ENCODE results near the gene INPP5D. TPM values are rescaled to one million over a fixed set of nuclear protein-coding genes. Genes with fewer than 3 reads are reported as not detected.

The INPP5D gene
- total and polyA plus RNA-seq, 2 of the 13 experiments (the other 11 are each of a cell fraction or from before 2014, with no cell fraction given) = 16.7 to 18.0 TPM

DNA sequence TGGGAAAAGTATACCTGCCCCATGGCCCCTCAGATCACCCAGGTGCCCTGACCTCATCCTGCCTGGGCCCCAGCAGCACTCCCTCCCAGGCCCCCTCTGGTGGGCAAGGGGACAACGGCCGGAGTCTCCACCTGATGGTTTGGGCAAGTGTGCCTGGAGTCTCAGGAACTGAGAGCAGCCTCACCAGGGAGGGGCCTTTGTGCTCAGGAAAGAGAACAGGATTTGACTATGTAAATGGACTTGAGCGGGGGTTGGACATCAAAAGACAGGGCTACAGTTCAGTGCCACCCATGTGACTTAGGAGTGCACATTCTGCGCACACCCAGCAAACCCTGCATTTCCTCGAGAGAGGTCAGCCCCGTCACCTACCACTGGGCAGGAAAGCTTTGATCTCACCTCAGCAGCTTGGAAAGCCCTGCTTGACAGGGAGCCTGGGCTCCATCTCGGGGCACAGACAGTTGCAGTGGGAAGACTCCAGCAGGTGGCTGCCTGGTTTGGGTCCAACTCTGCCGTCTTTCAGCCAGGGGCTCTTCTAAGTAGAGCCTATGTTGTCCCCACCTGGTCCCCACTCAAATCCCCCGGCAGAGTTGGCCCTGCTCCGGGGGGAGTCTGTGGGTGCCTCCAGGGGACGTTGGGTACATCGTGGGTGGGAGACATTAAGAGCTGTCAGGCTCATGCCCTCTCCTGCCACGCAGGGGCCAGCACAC is 3.3 kb downstream of the INPP5D start (continued):
- TF ChIP-seq, protein P1, sequence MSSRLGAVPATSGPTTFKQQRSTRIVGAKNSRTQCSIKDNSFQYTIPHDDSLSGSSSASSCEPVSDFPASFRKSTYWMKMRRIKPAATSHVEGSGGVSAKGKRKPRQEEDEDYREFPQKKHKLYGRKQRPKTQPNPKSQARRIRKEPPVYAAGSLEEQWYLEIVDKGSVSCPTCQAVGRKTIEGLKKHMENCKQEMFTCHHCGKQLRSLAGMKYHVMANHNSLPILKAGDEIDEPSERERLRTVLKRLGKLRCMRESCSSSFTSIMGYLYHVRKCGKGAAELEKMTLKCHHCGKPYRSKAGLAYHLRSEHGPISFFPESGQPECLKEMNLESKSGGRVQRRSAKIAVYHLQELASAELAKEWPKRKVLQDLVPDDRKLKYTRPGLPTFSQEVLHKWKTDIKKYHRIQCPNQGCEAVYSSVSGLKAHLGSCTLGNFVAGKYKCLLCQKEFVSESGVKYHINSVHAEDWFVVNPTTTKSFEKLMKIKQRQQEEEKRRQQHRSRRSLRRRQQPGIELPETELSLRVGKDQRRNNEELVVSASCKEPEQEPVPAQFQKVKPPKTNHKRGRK (CRISPR knock-in tag; IDR thresholded peaks at IDR 0.05) = no peak
- TF ChIP-seq KLF16 (CRISPR knock-in tag; IDR thresholded peaks at IDR 0.05) (peak in 1 of 2 experiments; percentile 93; a peak in 2 of 4 replicates), REXO4 (CRISPR knock-in tag; IDR thresholded peaks at IDR 0.05; ENCODE audit: borderline replicate concordance) (no peak), ATF1 (CRISPR knock-in tag; IDR thresholded peaks at IDR 0.05) (no peak; the same call in 1 of the 2 replicates), THYN1 (CRISPR knock-in tag; IDR thresholded peaks at IDR 0.05; ENCODE audit: borderline replicate concordance, low read depth) (no peak), ZFP41 (CRISPR knock-in tag; IDR thresholded peaks at IDR 0.05; ENCODE audit: borderline replicate concordance) (no peak), RXRA (CRISPR knock-in tag; IDR thresholded peaks at IDR 0.05) (peak; percentile 97)
- TF ChIP-seq, protein P2, sequence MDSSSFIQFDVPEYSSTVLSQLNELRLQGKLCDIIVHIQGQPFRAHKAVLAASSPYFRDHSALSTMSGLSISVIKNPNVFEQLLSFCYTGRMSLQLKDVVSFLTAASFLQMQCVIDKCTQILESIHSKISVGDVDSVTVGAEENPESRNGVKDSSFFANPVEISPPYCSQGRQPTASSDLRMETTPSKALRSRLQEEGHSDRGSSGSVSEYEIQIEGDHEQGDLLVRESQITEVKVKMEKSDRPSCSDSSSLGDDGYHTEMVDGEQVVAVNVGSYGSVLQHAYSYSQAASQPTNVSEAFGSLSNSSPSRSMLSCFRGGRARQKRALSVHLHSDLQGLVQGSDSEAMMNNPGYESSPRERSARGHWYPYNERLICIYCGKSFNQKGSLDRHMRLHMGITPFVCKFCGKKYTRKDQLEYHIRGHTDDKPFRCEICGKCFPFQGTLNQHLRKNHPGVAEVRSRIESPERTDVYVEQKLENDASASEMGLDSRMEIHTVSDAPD (CRISPR knock-in tag; IDR thresholded peaks at IDR 0.05) = peak; percentile 95
- TF ChIP-seq, protein P3, sequence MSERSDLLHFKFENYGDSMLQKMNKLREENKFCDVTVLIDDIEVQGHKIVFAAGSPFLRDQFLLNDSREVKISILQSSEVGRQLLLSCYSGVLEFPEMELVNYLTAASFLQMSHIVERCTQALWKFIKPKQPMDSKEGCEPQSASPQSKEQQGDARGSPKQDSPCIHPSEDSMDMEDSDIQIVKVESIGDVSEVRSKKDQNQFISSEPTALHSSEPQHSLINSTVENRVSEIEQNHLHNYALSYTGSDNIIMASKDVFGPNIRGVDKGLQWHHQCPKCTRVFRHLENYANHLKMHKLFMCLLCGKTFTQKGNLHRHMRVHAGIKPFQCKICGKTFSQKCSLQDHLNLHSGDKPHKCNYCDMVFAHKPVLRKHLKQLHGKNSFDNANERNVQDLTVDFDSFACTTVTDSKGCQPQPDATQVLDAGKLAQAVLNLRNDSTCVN (CRISPR knock-in tag; IDR thresholded peaks at IDR 0.05; ENCODE audit: borderline replicate concordance) = no peak; the same call in 1 of the 2 replicates
- TF ChIP-seq, protein P4, sequence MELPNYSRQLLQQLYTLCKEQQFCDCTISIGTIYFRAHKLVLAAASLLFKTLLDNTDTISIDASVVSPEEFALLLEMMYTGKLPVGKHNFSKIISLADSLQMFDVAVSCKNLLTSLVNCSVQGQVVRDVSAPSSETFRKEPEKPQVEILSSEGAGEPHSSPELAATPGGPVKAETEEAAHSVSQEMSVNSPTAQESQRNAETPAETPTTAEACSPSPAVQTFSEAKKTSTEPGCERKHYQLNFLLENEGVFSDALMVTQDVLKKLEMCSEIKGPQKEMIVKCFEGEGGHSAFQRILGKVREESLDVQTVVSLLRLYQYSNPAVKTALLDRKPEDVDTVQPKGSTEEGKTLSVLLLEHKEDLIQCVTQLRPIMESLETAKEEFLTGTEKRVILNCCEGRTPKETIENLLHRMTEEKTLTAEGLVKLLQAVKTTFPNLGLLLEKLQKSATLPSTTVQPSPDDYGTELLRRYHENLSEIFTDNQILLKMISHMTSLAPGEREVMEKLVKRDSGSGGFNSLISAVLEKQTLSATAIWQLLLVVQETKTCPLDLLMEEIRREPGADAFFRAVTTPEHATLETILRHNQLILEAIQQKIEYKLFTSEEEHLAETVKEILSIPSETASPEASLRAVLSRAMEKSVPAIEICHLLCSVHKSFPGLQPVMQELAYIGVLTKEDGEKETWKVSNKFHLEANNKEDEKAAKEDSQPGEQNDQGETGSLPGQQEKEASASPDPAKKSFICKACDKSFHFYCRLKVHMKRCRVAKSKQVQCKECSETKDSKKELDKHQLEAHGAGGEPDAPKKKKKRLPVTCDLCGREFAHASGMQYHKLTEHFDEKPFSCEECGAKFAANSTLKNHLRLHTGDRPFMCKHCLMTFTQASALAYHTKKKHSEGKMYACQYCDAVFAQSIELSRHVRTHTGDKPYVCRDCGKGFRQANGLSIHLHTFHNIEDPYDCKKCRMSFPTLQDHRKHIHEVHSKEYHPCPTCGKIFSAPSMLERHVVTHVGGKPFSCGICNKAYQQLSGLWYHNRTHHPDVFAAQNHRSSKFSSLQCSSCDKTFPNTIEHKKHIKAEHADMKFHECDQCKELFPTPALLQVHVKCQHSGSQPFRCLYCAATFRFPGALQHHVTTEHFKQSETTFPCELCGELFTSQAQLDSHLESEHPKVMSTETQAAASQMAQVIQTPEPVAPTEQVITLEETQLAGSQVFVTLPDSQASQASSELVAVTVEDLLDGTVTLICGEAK (IDR thresholded peaks at IDR 0.05) = no peak
- TF ChIP-seq, protein P4 (CRISPR knock-in tag; IDR thresholded peaks at IDR 0.05) = peak; percentile 30
- TF ChIP-seq, protein P5, sequence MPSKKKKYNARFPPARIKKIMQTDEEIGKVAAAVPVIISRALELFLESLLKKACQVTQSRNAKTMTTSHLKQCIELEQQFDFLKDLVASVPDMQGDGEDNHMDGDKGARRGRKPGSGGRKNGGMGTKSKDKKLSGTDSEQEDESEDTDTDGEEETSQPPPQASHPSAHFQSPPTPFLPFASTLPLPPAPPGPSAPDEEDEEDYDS (CRISPR knock-in tag; IDR thresholded peaks at IDR 0.05) = peak; percentile 85
